ENCODE data around the gene CATSPERD.

The CATSPERD gene

GRCh38 chr19:5719961-5720790, at the start of gene CATSPERD, which contains the start of gene LONP1:
CATSPERD (plus strand) TSS chr19:5720637; CDS start chr19:5720738, 101 bp downstream.
LONP1 (minus strand) TSS chr19:5720146; CDS start chr19:5720132, 14 bp downstream.
- TF ChIP-seq CTCF (IDR thresholded peaks at IDR 0.05; ENCODE audit: insufficient read depth, missing control alignments): peak; percentile 78
- peak; percentile 97 for DNase-seq (ENCODE audit: insufficient read length, low spot score)
- FAIRE-seq: no peak

- no peak for DNase-seq (ENCODE audit: insufficient read length, low spot score)
- TF ChIP-seq CTCF (IDR thresholded peaks at IDR 0.05; ENCODE audit: insufficient read depth, missing control alignments): no peak
- no peak for FAIRE-seq
Observed at GRCh38 chr19:5671600-5671999, 48.8 kb upstream of the CATSPERD start.

- FAIRE-seq: no peak
- no peak for DNase-seq (ENCODE audit: insufficient read length, low spot score)
- no peak for TF ChIP-seq CTCF (IDR thresholded peaks at IDR 0.05; ENCODE audit: insufficient read depth, missing control alignments)
Observed at GRCh38 chr19:5672708-5673459, 47.6 kb upstream of the CATSPERD start.

- no peak for TF ChIP-seq CTCF (IDR thresholded peaks at IDR 0.05; ENCODE audit: insufficient read depth, missing control alignments)
- no peak for DNase-seq (ENCODE audit: insufficient read length, low spot score)
- no peak for FAIRE-seq
Observed at GRCh38 chr19:5673752-5674151, 46.7 kb upstream of the CATSPERD start.

GRCh38 chr19:5674714-5675113, 45.7 kb upstream of the CATSPERD start:
- FAIRE-seq: no peak
- no peak for DNase-seq (ENCODE audit: insufficient read length, low spot score)

GRCh38 chr19:5676105-5676771, 44.2 kb upstream of the CATSPERD start:
- TF ChIP-seq CTCF (IDR thresholded peaks at IDR 0.05; ENCODE audit: insufficient read depth, missing control alignments): no peak
- no peak for DNase-seq (ENCODE audit: insufficient read length, low spot score)
- no peak for FAIRE-seq

More at GRCh38 chr19:5674714-5675113, 45.7 kb upstream of the CATSPERD start:
- no peak for TF ChIP-seq CTCF (IDR thresholded peaks at IDR 0.05; ENCODE audit: insufficient read depth, missing control alignments)
